Coronary artery (tissue), 2 donors: ENCODE results near the gene KLHL9.

Experiments used
- DNase-seq: peaks from one replicate; pipeline ENCODE4 v3.0.0-alpha.2; 2017; ENCODE audit warnings: low spot score
- H3K27ac ChIP-seq, 2 donors: fragments of 200-600 bp; sonication (generic); one replicate each; pipeline ENCODE4 v1.5.1; 2016 to 2019
- H3K4me3 ChIP-seq: fragments of 200-600 bp; sonication (generic); 2 replicates; pipeline ENCODE4 v1.5.1; 2016; ENCODE audit warnings: mild to moderate bottlenecking, moderate library complexity
- CTCF ChIP-seq: fragments of 200-600 bp; sonication (generic); IDR thresholded peaks from one replicate; pipeline ENCODE4 v1.5.1; 2019; ENCODE audit warnings: antibody characterized with exemption

Gene KLHL9

GRCh38 chr9:21357479-21358460 is 22.6 kb upstream of the KLHL9 start:
- TF ChIP-seq CTCF: no peak
- no peak for DNase-seq
- Histone ChIP-seq H3K27ac (no peak overlapping the region), H3K4me3 (no peak overlapping the region)

DNA sequence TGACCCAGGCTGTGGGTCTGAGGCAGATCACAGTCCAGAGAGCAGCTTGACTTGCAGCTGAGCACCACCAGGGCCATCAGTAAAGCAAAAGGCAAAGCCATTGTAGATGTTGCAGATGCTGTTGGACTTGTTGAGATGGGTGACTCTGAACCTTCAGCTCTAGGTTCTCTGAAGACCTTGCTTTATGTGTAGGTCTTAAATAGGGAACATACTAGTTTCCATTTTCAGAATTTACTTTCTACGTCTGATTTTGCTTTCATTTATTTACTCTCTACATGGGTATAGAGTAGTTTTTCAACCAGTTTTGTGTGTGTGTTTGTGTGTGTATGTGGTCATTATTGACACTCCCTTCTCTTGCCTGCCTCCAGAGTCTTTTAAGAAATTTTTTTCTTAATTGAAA is 15.6 kb upstream of the KLHL9 start, which contains the start of gene IFNA6:
IFNA6 (minus strand) TSS at position 101 of the 400 bp plus-strand sequence; CDS start at position 101, 0 bp downstream.
- no peak within 1 kb of the TSS for H3K4me3 ChIP-seq

GRCh38 chr9:21348430-21348970 is 13.3 kb upstream of the KLHL9 start:
- TF ChIP-seq CTCF: no peak
- no peak overlapping the region for H3K27ac ChIP-seq
- DNase-seq: no peak
- no peak overlapping the region for H3K4me3 ChIP-seq

More for the DNA sequence above, 15.6 kb upstream of the KLHL9 start, which contains the start of gene IFNA6:
- H3K27ac ChIP-seq: no peak within 1 kb of the TSS
- no peak for DNase-seq
- no peak for TF ChIP-seq CTCF

DNA sequence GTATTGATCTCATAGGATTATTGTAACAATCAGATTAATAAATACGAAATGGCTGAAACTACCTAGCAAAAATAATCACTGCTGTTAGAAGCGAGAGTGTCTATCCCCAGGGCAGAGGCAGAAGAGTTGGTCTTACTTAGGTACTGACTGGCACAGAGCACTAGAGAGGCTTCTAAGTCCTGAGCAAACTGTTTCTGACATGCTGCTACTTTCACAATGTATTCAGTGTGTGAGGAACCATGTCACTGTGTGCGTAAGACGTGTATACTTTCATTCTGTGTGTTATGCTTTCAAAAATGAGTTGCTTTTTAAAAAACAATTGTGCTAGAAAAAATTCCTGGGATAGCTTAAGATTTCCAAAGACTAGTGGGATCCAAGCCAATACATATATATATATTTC is 5.5 kb upstream of the KLHL9 start:
- no peak for TF ChIP-seq CTCF
- Histone ChIP-seq H3K27ac (no peak overlapping the region), H3K4me3 (no peak overlapping the region)
- DNase-seq: no peak

- Histone ChIP-seq H3K4me3 (no peak overlapping the region), H3K27ac (no peak overlapping the region)
- no peak for DNase-seq
- TF ChIP-seq CTCF: no peak
Observed at GRCh38 chr9:21336457-21336856, 1.3 kb upstream of the KLHL9 start.

GRCh38 chr9:21333226-21333625 is 2.0 kb downstream of the KLHL9 start:
- no peak for TF ChIP-seq CTCF
- Histone ChIP-seq H3K4me3 (peak overlapping the region; percentile 79), H3K27ac (no peak overlapping the region)
- DNase-seq: no peak
